Measurements from ENCODE around the gene VSX1.

Gene VSX1

DNA sequence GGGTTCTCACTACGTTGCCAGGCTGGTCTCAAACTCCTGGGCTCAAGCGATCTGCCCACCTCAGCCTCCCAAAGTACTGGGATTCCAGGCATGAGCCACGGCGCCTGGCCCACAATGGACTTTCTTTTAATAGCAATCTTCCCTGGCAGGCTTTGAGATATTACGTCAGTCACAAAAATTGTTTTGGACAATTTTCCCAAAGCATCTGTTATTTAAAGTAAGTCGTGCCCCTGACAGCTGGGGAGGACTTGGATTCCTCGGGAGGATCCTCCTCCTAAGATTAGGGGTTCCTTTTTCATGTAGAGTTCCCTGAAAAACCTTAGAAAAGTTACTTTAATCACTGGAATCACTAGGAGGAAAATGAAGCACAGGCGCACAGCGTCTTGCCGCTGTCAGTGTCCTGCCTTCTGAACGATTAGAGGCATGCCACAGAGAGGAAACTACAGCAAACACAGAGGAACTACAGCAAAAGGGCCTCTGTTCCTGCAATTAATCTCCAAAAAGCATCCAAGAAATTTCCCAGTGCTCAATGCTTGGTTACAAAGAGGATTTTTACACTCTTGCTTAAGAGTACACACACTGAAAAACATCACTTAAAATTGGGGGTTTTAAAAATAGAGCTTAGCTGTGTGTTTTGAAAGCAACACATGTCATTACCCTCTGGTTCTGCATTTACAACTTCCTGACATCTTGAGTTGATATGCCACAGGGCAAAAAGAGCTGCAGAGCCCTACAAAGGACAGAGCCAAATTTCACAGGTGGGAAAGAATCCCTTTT lies 28.5 kb downstream of the VSX1 start:
- TF ChIP-seq, protein P1, sequence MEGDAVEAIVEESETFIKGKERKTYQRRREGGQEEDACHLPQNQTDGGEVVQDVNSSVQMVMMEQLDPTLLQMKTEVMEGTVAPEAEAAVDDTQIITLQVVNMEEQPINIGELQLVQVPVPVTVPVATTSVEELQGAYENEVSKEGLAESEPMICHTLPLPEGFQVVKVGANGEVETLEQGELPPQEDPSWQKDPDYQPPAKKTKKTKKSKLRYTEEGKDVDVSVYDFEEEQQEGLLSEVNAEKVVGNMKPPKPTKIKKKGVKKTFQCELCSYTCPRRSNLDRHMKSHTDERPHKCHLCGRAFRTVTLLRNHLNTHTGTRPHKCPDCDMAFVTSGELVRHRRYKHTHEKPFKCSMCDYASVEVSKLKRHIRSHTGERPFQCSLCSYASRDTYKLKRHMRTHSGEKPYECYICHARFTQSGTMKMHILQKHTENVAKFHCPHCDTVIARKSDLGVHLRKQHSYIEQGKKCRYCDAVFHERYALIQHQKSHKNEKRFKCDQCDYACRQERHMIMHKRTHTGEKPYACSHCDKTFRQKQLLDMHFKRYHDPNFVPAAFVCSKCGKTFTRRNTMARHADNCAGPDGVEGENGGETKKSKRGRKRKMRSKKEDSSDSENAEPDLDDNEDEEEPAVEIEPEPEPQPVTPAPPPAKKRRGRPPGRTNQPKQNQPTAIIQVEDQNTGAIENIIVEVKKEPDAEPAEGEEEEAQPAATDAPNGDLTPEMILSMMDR (IDR thresholded peaks at IDR 0.05): no peak

DNA sequence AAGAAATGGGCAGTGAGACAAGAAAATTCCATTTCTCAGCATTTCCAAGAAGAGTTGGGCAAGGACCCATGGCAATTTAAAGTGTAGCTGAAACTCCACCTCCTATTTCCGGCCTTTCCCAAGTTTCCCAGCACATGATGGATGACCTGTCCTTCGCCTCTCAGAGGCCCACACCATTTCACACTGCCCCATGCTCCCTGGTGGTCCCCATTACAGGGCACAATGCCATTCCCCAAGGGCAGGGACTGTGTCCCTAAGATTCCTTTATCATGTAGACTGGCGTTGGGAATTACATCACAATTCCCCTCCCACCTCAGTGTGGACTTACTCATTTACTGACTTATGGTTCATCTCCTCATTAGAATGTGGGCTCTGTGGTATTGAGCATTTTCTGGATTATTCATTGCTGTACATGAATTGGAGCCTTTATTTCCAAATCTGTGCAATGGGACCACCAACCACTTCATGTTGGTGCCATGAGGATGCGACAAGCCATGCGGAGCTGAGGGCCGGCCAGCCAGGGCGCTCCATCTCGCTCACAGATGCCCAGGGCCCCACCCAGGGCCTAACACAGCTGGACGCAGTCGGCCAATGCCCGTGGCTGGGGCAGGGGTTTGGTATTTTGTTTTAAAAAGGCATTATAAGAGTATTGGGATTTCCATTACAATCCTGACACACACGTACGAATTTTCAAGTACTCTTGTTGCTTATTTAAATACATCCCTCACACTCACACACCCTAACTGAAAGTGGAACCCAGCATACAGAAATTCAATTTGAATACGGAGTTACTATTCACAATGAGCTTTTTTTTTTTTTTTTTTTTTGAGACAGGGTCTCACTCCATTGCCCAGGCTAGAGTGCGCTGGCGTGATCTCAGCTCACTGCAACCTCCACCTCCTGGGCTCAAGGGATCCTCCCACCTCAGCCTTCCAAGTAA lies 29.4 kb downstream of the VSX1 start:
- TF ChIP-seq, protein P1 (IDR thresholded peaks at IDR 0.05): no peak

DNA sequence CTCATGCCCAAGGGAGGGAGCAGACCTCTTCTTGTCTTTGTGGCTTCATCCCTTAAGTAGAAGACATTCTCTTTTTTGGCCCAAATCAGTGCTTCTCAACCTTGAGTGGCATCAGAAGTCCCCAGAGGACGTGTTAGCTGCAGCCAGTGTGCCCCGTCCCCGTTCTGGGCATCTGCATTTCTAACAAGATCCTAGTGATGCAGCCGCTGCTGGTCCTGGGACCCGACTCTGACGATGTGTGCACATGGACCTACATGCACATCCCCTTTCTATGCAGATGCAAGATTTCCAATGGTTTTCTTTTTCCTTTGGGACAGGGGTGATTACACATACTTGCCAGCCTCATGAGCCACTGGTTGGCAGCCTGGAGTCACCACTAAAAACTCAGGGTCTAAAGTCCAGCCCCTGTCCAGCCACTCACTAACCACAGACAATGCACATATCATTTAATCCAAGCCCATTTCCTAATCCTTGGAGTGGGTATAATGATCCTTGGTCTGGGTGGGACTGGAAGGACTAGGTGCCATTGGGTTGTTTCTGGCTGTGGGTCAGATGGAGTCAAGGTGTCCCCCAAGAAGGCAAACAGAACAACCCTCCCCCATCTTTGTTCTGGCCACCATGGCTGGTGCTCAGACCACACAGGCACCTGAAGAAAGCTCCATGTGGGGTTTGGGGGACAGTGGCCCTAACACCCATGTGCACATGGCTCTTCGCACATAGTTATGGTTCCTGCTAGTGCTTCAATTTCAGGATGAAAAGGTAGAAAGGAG lies 30.4 kb downstream of the VSX1 start:
- TF ChIP-seq, protein P1 (IDR thresholded peaks at IDR 0.05): no peak

DNA sequence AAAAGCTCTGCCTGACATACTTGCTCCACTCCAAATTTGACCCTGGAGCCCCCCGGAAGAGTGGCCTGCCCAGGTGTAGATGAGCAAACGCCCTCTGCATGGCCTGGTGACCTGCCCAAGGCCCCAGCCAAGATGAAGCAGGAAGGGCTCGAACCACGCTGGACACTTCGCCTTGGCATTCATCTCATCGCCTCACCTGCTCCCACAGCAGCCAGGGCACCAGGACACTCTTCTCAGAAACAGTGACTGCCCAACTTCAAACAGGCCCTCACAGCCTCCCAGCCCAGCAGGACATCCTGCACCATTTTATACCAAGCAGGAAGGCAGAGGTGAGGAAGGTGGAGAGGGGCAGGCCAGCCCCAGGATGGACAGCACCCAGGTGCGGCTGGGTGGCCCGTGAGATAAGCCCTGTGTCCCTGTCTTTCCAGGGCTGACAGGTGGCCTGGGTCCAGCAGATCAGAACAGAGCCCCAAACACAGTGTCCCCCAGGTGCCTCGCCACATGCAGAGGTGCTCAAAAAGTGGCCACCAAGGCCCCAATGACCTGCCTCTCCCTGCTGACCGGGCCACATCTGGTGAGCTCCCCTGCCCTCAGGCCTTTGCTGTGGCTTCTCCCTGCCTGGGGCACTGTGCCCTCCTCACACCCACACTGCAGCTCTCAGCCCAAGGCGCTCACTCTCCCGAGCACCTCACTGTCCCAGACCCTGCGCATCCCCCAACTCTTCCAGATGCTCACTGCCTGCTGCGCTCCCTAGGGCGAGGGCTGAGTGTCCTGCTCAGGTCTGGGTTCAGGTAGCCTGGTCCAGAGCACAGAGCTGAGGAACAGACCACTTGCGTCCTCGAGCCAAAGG lies 31.2 kb downstream of the VSX1 start:
- TF ChIP-seq, protein P1 (IDR thresholded peaks at IDR 0.05): no peak

DNA sequence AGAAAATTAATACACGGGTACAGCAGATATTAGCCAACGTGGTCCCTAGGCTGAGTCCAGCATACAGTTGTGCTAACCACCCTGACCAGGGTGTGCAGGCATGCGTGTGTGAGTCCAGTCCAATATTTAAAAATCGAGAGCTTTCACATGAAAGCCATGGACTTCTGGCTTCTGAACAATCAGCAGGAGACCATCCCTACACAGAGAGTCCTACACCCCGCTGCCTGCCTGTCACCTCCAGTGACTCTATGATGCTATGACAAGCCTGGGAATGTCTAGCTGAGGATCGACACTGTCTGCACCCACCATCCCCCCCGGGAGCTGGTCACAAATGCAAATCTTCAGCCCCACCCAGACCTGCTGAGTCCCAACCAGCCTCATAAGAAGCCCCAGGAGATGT lies 31.9 kb downstream of the VSX1 start:
- TF ChIP-seq, protein P1 (IDR thresholded peaks at IDR 0.05): no peak

DNA sequence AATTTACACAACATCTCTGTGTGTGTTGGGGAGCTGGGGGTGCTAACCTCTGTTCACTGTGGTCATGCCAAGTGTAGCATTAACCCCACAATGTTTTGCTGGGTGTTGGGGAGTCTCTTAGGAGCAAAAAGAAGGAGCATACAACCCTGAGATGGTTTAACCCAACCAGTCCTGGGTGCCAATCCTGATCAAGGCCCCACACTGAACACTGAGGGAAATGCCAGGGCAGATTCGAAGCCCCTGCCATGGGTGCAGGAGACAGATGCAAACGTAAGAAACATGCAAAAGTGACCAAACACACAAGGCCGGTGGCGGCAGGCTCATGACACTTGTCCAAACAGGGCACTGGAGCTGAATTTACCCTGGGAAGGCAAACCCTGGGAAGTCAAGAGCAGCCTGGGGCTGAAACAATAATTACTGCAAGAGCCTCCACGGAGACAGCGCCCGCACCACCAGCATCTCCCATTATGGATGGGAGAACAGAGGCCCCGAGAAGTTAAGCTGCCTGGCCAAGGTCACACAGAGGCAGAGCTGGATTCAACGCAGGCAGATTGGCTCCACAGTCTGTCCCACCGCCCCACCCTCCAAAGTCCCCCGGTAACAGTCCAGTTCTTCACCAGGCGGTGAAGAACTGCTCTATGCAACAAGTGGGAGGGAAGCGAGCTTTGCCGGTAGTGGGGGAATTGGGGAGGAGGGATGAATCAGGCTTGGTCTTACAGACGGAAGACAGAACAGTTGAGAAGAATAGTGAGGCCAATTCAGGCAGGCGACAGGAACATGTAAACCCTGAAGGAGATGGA lies 32.5 kb downstream of the VSX1 start:
- TF ChIP-seq, protein P1 (IDR thresholded peaks at IDR 0.05): no peak

Data from LNCAP (cell line).